Body of pancreas (tissue), 4 donors: ENCODE measurements around the gene SDE2.

Experiments used
- POLR2A ChIP-seq, 3 donors: fragments of 450-650 bp; IDR thresholded peaks; one replicate each; pipeline ENCODE4 v1.6.1; 2016; ENCODE audit warnings: antibody characterized with exemption in 3 of 3, mild to moderate bottlenecking in 2 of 3
- TF ChIP-seq, protein P1 (sequence below), 7 experiments: fragments of 450-650 bp in 4 of 7; fragments of 200-600 bp in 3 of 7; sonication (generic) in 3 of 7; IDR thresholded peaks; one replicate each; pipeline ENCODE4 v1.5.1; 2016 to 2019; ENCODE audit warnings: antibody characterized with exemption in 7 of 7

- TF ChIP-seq, protein P1, sequence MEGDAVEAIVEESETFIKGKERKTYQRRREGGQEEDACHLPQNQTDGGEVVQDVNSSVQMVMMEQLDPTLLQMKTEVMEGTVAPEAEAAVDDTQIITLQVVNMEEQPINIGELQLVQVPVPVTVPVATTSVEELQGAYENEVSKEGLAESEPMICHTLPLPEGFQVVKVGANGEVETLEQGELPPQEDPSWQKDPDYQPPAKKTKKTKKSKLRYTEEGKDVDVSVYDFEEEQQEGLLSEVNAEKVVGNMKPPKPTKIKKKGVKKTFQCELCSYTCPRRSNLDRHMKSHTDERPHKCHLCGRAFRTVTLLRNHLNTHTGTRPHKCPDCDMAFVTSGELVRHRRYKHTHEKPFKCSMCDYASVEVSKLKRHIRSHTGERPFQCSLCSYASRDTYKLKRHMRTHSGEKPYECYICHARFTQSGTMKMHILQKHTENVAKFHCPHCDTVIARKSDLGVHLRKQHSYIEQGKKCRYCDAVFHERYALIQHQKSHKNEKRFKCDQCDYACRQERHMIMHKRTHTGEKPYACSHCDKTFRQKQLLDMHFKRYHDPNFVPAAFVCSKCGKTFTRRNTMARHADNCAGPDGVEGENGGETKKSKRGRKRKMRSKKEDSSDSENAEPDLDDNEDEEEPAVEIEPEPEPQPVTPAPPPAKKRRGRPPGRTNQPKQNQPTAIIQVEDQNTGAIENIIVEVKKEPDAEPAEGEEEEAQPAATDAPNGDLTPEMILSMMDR (IDR thresholded peaks at IDR 0.05), result no peak
- TF ChIP-seq POLR2A (IDR thresholded peaks at IDR 0.05), result no peak
Measured at GRCh38 chr1:225946803-225947202, 52.3 kb downstream of the SDE2 start.
